GM19468 (cell line): ENCODE measurements around the gene ISX.
"Not testable (repeated sequence)": the region's sequence is repeated elsewhere in the genome, so short reads cannot be mapped to it uniquely, and the experiment has no call there.

Experiments
- ATAC-seq: cut with Tn5 transposase; IDR thresholded peaks from one replicate; pipeline ENCODE4 v1.9.1; 2021; ENCODE audit warnings: mild to moderate bottlenecking, moderate library complexity, moderate number of reproducible peaks; ENCODE audit not compliant: unreplicated experiment; ENCODE audit errors: extremely low read depth

ISX gene

GRCh38 chr22:35065796-35066218, at the start of gene ISX:
TSS of gene ISX (plus strand) at chr22:35066158. CDS start at chr22:35067088, 930 bp downstream.
- no peak for ATAC-seq

- no peak for ATAC-seq
Observed at GRCh38 chr22:35016909-35017308, 49.0 kb upstream of the ISX start.

- ATAC-seq: no peak
Observed at GRCh38 chr22:35018995-35019394, 47.0 kb upstream of the ISX start.

- no peak for ATAC-seq
Observed at GRCh38 chr22:35020517-35020916, 45.4 kb upstream of the ISX start.

- ATAC-seq: no peak
Observed at GRCh38 chr22:35021161-35021560, 44.8 kb upstream of the ISX start.

GRCh38 chr22:35022291-35022690, 43.7 kb upstream of the ISX start:
- ATAC-seq: no peak

- no peak for ATAC-seq
Observed at GRCh38 chr22:35023692-35024363, 42.1 kb upstream of the ISX start.

GRCh38 chr22:35024364-35024692, 41.6 kb upstream of the ISX start:
- no peak for ATAC-seq

GRCh38 chr22:35030112-35030511, 35.8 kb upstream of the ISX start:
- not testable (repeated sequence) for ATAC-seq

GRCh38 chr22:35032571-35032970, 33.4 kb upstream of the ISX start:
- no peak for ATAC-seq

GRCh38 chr22:35033635-35034296, 32.2 kb upstream of the ISX start:
- no peak for ATAC-seq

- ATAC-seq: no peak
Observed at GRCh38 chr22:35034963-35035362, 31.0 kb upstream of the ISX start.

GRCh38 chr22:35037089-35037488, 28.9 kb upstream of the ISX start:
- ATAC-seq: no peak

GRCh38 chr22:35039625-35040024, 26.3 kb upstream of the ISX start:
- no peak for ATAC-seq

GRCh38 chr22:35043252-35043933, 22.6 kb upstream of the ISX start:
- peak; percentile 58 for ATAC-seq

GRCh38 chr22:35043934-35044319, 22.0 kb upstream of the ISX start:
- no peak for ATAC-seq

- no peak for ATAC-seq
Observed at GRCh38 chr22:35044607-35045390, 21.2 kb upstream of the ISX start.

GRCh38 chr22:35045451-35045850, 20.5 kb upstream of the ISX start:
- no peak for ATAC-seq

- no peak for ATAC-seq
Observed at GRCh38 chr22:35046744-35047462, 19.1 kb upstream of the ISX start.

- not testable (repeated sequence) for ATAC-seq
Observed at GRCh38 chr22:35050038-35050437, 15.9 kb upstream of the ISX start.
